Glutamatergic neuron (in vitro differentiated cells): ENCODE results near the gene ENHO. TPM values are rescaled to one million over a fixed set of nuclear protein-coding genes. Genes with fewer than 3 reads are reported as not detected.

Experiments used
- DNase-seq: peaks from one replicate; pipeline ENCODE4 v3.0.0; 2022
- H3K27ac Mint-ChIP-seq: one replicate; pipeline ENCODE4 v1.8.0; 2020; ENCODE audit warnings: mild to moderate bottlenecking, mixed read lengths, inconsistent platforms; ENCODE audit not compliant: unreplicated experiment
- H3K27me3 Mint-ChIP-seq: one replicate; pipeline ENCODE4 v1.8.0; 2020; ENCODE audit warnings: mild to moderate bottlenecking, moderate library complexity, mixed read lengths, inconsistent platforms; ENCODE audit not compliant: unreplicated experiment
- H3K36me3 Mint-ChIP-seq: one replicate; pipeline ENCODE4 v1.8.0; 2020; ENCODE audit warnings: mild to moderate bottlenecking, mixed read lengths, inconsistent platforms; ENCODE audit not compliant: unreplicated experiment
- H3K4me1 Mint-ChIP-seq: one replicate; pipeline ENCODE4 v1.8.0; 2020; ENCODE audit warnings: mild to moderate bottlenecking, low read depth, mixed read lengths, inconsistent platforms; ENCODE audit not compliant: unreplicated experiment
- H3K4me3 Mint-ChIP-seq: one replicate; pipeline ENCODE4 v1.8.0; 2020; ENCODE audit warnings: mild to moderate bottlenecking, mixed read lengths, inconsistent platforms; ENCODE audit not compliant: unreplicated experiment
- H3K9me3 Mint-ChIP-seq: one replicate; pipeline ENCODE4 v1.8.0; 2020; ENCODE audit warnings: mild to moderate bottlenecking, moderate library complexity, mixed read lengths, inconsistent platforms; ENCODE audit not compliant: unreplicated experiment
- total RNA-seq: library from RNA; stranded (reverse); fragmentation: NEBNext Ultra II Directional; extraction: Animal tissue kit (Norgen Biotek cat#: 25700); gene quantifications from one replicate; pipeline ENCODE4 v1.2.1, GENCODE V29; 2021; ENCODE audit not compliant: unreplicated experiment
- TF ChIP-seq, protein P1 (sequence below): fragments of 200-600 bp; sonication (generic); IDR thresholded peaks from one replicate; pipeline ENCODE4 v1.5.0; 2021; ENCODE audit not compliant: partially characterized antibody, unreplicated experiment

The ENHO gene
- total RNA-seq, 1 donor from 2014 or later = 11.5 TPM

DNA sequence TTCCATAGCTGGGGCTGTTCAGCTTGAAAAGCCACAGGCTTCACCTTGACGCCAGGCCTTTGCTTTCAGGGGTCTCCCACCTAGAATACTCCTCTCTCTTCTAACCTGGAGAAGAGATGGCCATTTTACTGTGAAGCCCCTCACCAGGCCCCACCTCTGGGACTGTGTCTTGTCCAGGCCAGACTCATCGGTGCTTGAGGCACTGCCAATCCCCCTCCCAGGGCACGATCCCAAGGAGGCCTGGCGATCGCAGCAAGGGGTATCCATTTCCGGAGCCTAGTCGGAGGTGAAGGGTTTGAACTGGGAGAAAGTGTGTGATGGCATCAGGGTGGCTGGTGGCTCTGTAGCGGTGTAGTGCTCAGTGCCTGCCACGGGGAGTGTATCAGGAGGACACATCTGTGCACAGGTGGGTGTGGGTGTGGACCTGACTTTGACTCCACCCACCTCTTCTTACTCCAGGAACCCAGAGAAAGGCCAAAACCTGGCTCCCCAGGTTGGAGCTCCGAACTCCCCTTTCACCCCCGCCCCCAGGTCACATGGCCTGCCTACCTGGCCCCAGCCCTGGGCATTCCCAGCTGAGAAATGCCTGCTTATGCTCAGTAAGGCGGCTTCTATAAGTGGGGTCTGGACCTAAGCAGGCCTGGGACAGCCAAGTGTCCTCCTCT is 27.4 kb upstream of the ENHO start:
- Mint-ChIP-seq H3K9me3 (peaks cover 15% of the 10 kb centered on the region), H3K36me3 (no peaks in the 10 kb centered on the region), H3K4me3 (no peak overlapping the region), H3K4me1 (peaks cover 25% of the 10 kb centered on the region), H3K27ac (no peak overlapping the region), H3K27me3 (peaks cover 26% of the 10 kb centered on the region)
- no peak for DNase-seq
- TF ChIP-seq, protein P1, sequence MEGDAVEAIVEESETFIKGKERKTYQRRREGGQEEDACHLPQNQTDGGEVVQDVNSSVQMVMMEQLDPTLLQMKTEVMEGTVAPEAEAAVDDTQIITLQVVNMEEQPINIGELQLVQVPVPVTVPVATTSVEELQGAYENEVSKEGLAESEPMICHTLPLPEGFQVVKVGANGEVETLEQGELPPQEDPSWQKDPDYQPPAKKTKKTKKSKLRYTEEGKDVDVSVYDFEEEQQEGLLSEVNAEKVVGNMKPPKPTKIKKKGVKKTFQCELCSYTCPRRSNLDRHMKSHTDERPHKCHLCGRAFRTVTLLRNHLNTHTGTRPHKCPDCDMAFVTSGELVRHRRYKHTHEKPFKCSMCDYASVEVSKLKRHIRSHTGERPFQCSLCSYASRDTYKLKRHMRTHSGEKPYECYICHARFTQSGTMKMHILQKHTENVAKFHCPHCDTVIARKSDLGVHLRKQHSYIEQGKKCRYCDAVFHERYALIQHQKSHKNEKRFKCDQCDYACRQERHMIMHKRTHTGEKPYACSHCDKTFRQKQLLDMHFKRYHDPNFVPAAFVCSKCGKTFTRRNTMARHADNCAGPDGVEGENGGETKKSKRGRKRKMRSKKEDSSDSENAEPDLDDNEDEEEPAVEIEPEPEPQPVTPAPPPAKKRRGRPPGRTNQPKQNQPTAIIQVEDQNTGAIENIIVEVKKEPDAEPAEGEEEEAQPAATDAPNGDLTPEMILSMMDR = no peak

DNA sequence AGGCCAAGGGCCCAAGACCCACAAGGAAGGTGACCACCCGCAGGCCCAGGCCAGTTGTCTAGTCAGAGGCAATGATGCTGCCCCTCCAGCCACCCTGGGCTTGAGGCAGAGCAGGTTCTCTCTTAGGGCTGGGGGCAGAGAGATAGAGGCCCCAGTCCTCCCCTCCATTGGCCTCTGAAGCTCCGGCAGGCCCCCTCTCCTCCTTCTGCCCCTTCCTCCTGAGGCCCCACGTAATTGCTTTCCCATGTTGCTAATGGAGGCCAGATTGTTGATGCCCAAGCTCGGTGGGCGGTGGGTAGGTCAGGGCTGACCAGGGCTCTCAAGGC is 26.6 kb upstream of the ENHO start:
- peaks cover 23% of the 10 kb centered on the region for H3K27me3 Mint-ChIP-seq
- peaks cover 11% of the 10 kb centered on the region for H3K9me3 Mint-ChIP-seq
- H3K4me1 Mint-ChIP-seq = peaks cover 17% of the 10 kb centered on the region
- no peak overlapping the region for H3K4me3 Mint-ChIP-seq
- DNase-seq = no peak
- TF ChIP-seq, protein P1 = no peak
- H3K36me3 Mint-ChIP-seq = no peaks in the 10 kb centered on the region
- no peak overlapping the region for H3K27ac Mint-ChIP-seq

DNA sequence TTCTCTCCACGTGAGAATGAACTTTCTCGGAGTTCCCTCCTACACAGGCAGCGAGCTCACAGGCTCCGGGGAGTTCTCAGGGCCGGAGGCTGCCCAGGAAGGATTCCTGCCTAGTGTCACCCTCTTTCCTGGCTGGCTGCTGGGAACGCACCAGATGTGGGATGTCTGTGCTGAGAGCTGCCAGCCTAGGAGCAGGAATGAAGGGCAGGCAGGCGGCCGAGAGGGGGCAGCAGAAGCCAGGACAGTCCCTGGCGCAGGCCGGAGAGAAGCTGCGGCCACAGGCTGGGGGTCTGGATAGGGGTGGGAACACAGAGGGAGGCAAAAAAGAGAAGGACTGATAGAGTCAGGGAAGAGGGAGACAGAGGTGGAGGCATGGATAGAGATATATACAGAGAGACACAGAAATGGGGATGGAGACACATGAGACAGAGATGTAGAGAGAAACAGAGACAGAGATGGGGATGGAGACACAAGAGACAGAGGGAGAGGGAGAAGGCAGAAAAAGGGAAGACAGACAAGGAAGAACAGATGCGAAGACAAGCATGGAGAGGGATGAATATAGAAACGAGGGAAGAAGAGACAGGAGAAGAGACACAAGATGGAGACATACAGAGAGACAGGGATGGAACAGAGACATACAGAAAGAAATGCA is 25.3 kb upstream of the ENHO start:
- Mint-ChIP-seq H3K36me3 (no peaks in the 10 kb centered on the region), H3K27ac (peak overlapping the region; percentile 49), H3K9me3 (peaks cover 10% of the 10 kb centered on the region), H3K4me3 (peak overlapping the region; percentile 3), H3K4me1 (peaks cover 12% of the 10 kb centered on the region), H3K27me3 (peaks cover 23% of the 10 kb centered on the region)
- TF ChIP-seq, protein P1 = peak; percentile 81
- peak; percentile 94 for DNase-seq

DNA sequence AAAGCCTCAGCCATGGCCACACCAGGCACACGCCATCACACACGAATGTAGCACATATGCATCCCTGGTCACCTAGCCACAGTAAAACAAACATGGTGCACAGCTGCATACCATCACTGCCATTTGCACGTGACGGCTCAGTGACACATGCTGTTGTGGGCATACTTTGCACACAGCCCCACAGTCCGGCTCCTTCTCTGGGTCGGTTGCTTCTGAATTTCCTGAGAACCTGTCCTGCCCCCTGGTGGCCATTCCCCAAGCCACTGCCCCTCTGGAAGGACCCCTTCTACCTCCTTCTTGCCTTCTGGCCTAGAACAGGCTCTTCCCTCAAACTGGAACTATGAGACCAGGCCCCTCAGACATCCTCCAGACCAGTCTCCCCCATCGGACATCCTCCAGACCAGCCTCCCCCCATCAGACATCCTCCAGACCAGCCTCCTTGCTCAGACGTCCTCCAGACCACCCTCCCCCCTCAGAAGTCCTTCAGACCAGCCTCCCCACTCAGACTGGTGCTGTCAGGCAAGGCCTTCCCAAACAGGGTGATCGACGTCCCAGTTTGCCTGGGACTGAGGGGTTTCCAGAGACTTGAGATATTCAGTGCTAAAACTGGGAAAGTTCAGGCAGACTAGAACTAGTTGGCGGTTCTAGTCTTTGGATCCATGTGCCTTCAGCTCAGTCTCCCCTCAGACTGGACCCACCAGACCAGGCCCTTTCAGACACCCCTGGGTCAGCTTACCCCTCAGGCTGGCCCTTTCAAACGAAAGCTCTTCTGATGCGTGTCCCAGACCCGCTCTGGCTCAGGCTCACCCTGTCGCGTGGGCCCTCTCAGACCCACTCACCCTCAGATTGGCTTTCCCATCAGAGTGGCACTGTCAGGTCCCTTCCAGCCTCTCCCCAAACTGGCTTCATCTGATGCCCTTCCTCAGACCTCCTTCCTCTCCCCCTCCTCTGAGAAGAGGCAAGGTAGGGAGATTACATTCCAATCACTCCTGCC is 24.3 kb upstream of the ENHO start:
- Mint-ChIP-seq H3K9me3 (peaks cover 10% of the 10 kb centered on the region), H3K27ac (peak overlapping the region; percentile 40), H3K4me1 (peaks cover 12% of the 10 kb centered on the region), H3K4me3 (no peak overlapping the region), H3K27me3 (peaks cover 22% of the 10 kb centered on the region), H3K36me3 (no peaks in the 10 kb centered on the region)
- TF ChIP-seq, protein P1 = peak; percentile 91
- DNase-seq = peak; percentile 88
